Uterus (tissue), 2 donors: ENCODE results near the gene MB.

Experiments
- POLR2A ChIP-seq, 2 donors: fragments of 450-650 bp; IDR thresholded peaks; one replicate each; pipeline ENCODE4 v1.6.1; 2016; ENCODE audit warnings: antibody characterized with exemption in 2 of 2, mild to moderate bottlenecking in 1 of 2, moderate library complexity in 1 of 2
- TF ChIP-seq, protein P1 (sequence below), 4 experiments: fragments of 200-600 bp in 2 of 4; fragments of 450-650 bp in 2 of 4; sonication (generic) in 2 of 4; IDR thresholded peaks; one replicate each; pipeline ENCODE4 v1.5.1; 2016 to 2019; ENCODE audit warnings: antibody characterized with exemption in 4 of 4, mild to moderate bottlenecking in 2 of 4, moderate library complexity in 1 of 4

DNA sequence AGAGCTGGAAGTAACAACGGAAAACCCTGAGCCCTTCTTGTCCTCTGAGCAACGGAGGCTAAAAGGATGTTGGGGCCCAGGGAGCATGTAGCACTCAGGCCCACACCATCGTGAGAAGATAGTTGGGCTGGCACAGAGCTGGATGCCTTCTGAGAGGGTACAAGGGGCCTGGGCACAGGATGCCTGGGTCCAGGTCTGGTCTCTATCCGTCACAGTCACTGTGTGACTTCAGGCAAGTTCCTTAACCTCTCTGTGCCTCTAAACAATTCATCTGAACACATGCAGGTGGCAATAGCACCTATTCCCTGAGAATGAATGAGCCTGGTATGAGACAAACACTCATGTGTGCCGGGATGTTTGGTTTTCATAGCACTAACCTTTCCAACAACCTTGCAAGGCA lies 29.2 kb downstream of the MB start:
- TF ChIP-seq, protein P1, sequence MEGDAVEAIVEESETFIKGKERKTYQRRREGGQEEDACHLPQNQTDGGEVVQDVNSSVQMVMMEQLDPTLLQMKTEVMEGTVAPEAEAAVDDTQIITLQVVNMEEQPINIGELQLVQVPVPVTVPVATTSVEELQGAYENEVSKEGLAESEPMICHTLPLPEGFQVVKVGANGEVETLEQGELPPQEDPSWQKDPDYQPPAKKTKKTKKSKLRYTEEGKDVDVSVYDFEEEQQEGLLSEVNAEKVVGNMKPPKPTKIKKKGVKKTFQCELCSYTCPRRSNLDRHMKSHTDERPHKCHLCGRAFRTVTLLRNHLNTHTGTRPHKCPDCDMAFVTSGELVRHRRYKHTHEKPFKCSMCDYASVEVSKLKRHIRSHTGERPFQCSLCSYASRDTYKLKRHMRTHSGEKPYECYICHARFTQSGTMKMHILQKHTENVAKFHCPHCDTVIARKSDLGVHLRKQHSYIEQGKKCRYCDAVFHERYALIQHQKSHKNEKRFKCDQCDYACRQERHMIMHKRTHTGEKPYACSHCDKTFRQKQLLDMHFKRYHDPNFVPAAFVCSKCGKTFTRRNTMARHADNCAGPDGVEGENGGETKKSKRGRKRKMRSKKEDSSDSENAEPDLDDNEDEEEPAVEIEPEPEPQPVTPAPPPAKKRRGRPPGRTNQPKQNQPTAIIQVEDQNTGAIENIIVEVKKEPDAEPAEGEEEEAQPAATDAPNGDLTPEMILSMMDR (IDR thresholded peaks at IDR 0.05) = no peak
- no peak for TF ChIP-seq POLR2A (IDR thresholded peaks at IDR 0.05)
